HCT116 (cell line): Measurements from ENCODE around the gene OSBPL5. TPM values are rescaled to one million over a fixed set of nuclear protein-coding genes. Genes with fewer than 3 reads are reported as not detected.

Experiments
- ATAC-seq: fragments of 200-7000 bp; cut with Tn5 transposase; 2 replicates; pipeline ENCODE4 v1.9.1; 2020; ENCODE audit warnings: mild to moderate bottlenecking, moderate library complexity
- BruUV-seq: library from RNA; stranded (reverse); fragments of 400-500 nt; replicated peaks from 2 replicates; lab custom pipeline; 2021; lab: Mats Ljungman, UMichigan
- CTCF ChIA-PET: fragments of 300-600 bp; sonication (Branson Sonifier 250); formaldehyde crosslinking; loops from one replicate; lab custom pipeline; 2021; ENCODE audit warnings: antibody characterized with exemption; lab: Charles Lee
- POLR2A ChIA-PET: fragments of 300-600, 350-600 bp; sonication (Branson Sonifier 250); formaldehyde crosslinking; loops from one replicate; lab custom pipeline; 2021; ENCODE audit warnings: antibody characterized with exemption; lab: Charles Lee
- RAD21 ChIA-PET, 2 experiments: fragments of 300-600 bp; sonication (Branson Sonifier 250); formaldehyde crosslinking; loops; one replicate each; lab custom pipeline; 2023; ENCODE audit warnings: low total read pairs in 2 of 2; ENCODE audit not compliant: uncharacterized antibody in 2 of 2, unreplicated experiment in 2 of 2, low non-redundant PET in 1 of 2; lab: Charles Lee
- DNase-seq: peaks from one replicate; pipeline ENCODE4 v3.0.0-alpha.2; 2010; ENCODE audit warnings: low read depth, low spot score
- H2AFZ ChIP-seq: fragments of 200-600 bp; shearing (Covaris generic), sonication (generic); 2 replicates; pipeline ENCODE4 v1.6.1; 2017; ENCODE audit warnings: low read depth, mixed run types, mixed read lengths, antibody characterized with exemption, low read length; ENCODE audit not compliant: poor library complexity, severe bottlenecking
- H3K27ac ChIP-seq: 2 replicates; pipeline ENCODE4 v1.5.1; 2012; ENCODE audit warnings: low read depth, low read length
- H3K27me3 ChIP-seq: fragments of 200-600 bp; sonication (generic); 2 replicates; pipeline ENCODE4 v1.6.1; 2016; ENCODE audit warnings: mixed run types, low read length, mixed read lengths; ENCODE audit not compliant: insufficient read depth
- H3K36me3 ChIP-seq, 2 experiments: fragments of 200-500 bp in 1 of 2; fragments of 200-600 bp in 1 of 2; sonication (Bioruptor generic) in 1 of 2; sonication (generic) in 1 of 2; 2 replicates each; pipeline versions ENCODE4 v1.5.1 to v1.6.1; 2014 to 2016; ENCODE audit warnings: low read length in 2 of 2, inconsistent platforms in 1 of 2, mixed read lengths in 1 of 2, mixed run types in 1 of 2; ENCODE audit not compliant: insufficient read depth in 2 of 2, control insufficient read depth in 1 of 2
- H3K4me1 ChIP-seq, 2 experiments: fragments of 200-600 bp in 1 of 2; sonication (generic) in 1 of 2; 2 replicates each; pipeline versions ENCODE4 v1.5.1 to v1.6.1; 2012 to 2017; ENCODE audit warnings: low read length in 2 of 2, inconsistent platforms in 1 of 2, mild to moderate bottlenecking in 1 of 2, mixed read lengths in 1 of 2, mixed run types in 1 of 2, moderate library complexity in 1 of 2; ENCODE audit not compliant: insufficient read depth in 2 of 2, control insufficient read depth in 1 of 2
- H3K4me2 ChIP-seq: fragments of 200-600 bp; sonication (generic); 2 replicates; pipeline ENCODE4 v1.6.1; 2017; ENCODE audit warnings: mixed run types, low read length, mixed read lengths
- H3K4me3 ChIP-seq, 2 experiments: fragments of 200-600 bp in 1 of 2; sonication (generic) in 1 of 2; replicated peaks in 1 of 2; 2 replicates each; pipeline ENCODE4 v1.5.1; 2011 to 2016; ENCODE audit warnings: low read length in 2 of 2, control low read depth in 1 of 2, low read depth in 1 of 2, mild to moderate bottlenecking in 1 of 2, mixed read lengths in 1 of 2, mixed run types in 1 of 2
- H3K79me2 ChIP-seq: fragments of 200-600 bp; sonication (generic); 2 replicates; pipeline ENCODE4 v1.6.1; 2017; ENCODE audit warnings: mild to moderate bottlenecking, mixed run types, low read length, moderate library complexity, mixed read lengths; ENCODE audit not compliant: insufficient read depth
- H3K9ac ChIP-seq: fragments of 200-600 bp; sonication (generic); 2 replicates; pipeline ENCODE4 v1.6.1; 2016; ENCODE audit warnings: low read length, mixed read lengths
- H3K9me2 ChIP-seq: fragments of 200-600 bp; sonication (generic), shearing (Covaris generic); 2 replicates; pipeline ENCODE4 v1.6.1; 2017; ENCODE audit warnings: mixed run types, mild to moderate bottlenecking, moderate library complexity; ENCODE audit not compliant: insufficient read depth
- H3K9me3 ChIP-seq, 2 experiments: fragments of 200-500 bp in 1 of 2; fragments of 200-600 bp in 1 of 2; sonication (Bioruptor generic) in 1 of 2; sonication (generic) in 1 of 2; 2 replicates each; pipeline ENCODE4 v1.6.1; 2014 to 2017; ENCODE audit warnings: low read length in 2 of 2, mixed read lengths in 2 of 2, inconsistent platforms in 1 of 2, low read depth in 1 of 2, mild to moderate bottlenecking in 1 of 2, mixed run types in 1 of 2, moderate library complexity in 1 of 2; ENCODE audit not compliant: control insufficient read depth in 1 of 2, insufficient read depth in 1 of 2
- H4K20me1 ChIP-seq: fragments of 200-600 bp; sonication (generic), shearing (Covaris generic); 2 replicates; pipeline ENCODE4 v1.6.1; 2017; ENCODE audit warnings: mixed run types, mild to moderate bottlenecking, moderate library complexity; ENCODE audit not compliant: insufficient read depth
- ATF3 ChIP-seq: IDR thresholded peaks from 2 replicates; pipeline ENCODE4 v1.6.1; 2012
- CBX3 ChIP-seq: IDR thresholded peaks from 2 replicates; pipeline ENCODE4 v1.6.1; 2012; ENCODE audit warnings: low read depth
- CEBPB ChIP-seq: IDR thresholded peaks from 2 replicates; pipeline ENCODE4 v1.6.1; 2012; ENCODE audit warnings: low read depth
- EGR1 ChIP-seq: IDR thresholded peaks from 2 replicates; pipeline ENCODE4 v1.6.1; 2012; ENCODE audit warnings: low read depth
- JUND ChIP-seq: IDR thresholded peaks from 2 replicates; pipeline ENCODE4 v1.6.1; 2012
- MAX ChIP-seq: IDR thresholded peaks from 2 replicates; pipeline ENCODE4 v1.6.1; 2012
- POLR2A ChIP-seq: IDR thresholded peaks from 2 replicates; pipeline ENCODE4 v1.7.0; 2011; ENCODE audit warnings: borderline replicate concordance; ENCODE audit not compliant: insufficient read depth, insufficient read length; ENCODE audit errors: extremely low read depth
- POLR2AphosphoS5 ChIP-seq: IDR thresholded peaks from 2 replicates; pipeline ENCODE4 v1.6.1; 2011; ENCODE audit warnings: mild to moderate bottlenecking, low read depth, low read length, moderate library complexity
- SIN3A ChIP-seq: IDR thresholded peaks from 2 replicates; pipeline ENCODE4 v1.6.1; 2012; ENCODE audit warnings: low read depth
- SP1 ChIP-seq: IDR thresholded peaks from 2 replicates; pipeline ENCODE4 v1.6.1; 2012; ENCODE audit warnings: low read depth
- TCF7L2 ChIP-seq: IDR thresholded peaks from 2 replicates; pipeline ENCODE4 v1.7.0; 2011; ENCODE audit warnings: borderline replicate concordance, inconsistent platforms; ENCODE audit not compliant: insufficient read depth, insufficient read length; ENCODE audit errors: extremely low read depth
- ZFX ChIP-seq: fragments of 450-650 bp; IDR thresholded peaks from 2 replicates; pipeline ENCODE4 v1.6.1; 2017
- ZNF274 ChIP-seq: fragments of 200-500 bp; sonication (Bioruptor generic); IDR thresholded peaks from 2 replicates; pipeline ENCODE4 v1.6.1; 2014; ENCODE audit warnings: mild to moderate bottlenecking, low read depth, low read length, inconsistent platforms
- intact Hi-C: fragments of 100-400 bp; cut with micrococcal nuclease; formaldehyde crosslinking; loops from 2 replicates; pipeline ENCODE4 v1.10.0; 2022
- total RNA-seq: library from RNA; stranded (reverse); gene quantifications from one replicate; pipeline ENCODE4 v1.2.1, GENCODE V29; 2021; ENCODE audit not compliant: unreplicated experiment
- TF ChIP-seq, protein P1 (sequence below), 3 experiments: fragments of 200-600 bp in 1 of 3; sonication (generic) in 1 of 3; IDR thresholded peaks in 2 of 3; conservative IDR thresholded peaks in 1 of 3; 2 replicates each; pipeline ENCODE4 v1.5.1; 2012 to 2017; ENCODE audit warnings: low read depth in 2 of 3, low read length in 2 of 3, antibody characterized with exemption in 1 of 3, borderline replicate concordance in 1 of 3, control low read depth in 1 of 3, mild to moderate bottlenecking in 1 of 3, mixed read lengths in 1 of 3, mixed run types in 1 of 3, moderate library complexity in 1 of 3; ENCODE audit not compliant: insufficient read depth in 1 of 3

The OSBPL5 gene
- total RNA-seq, 1 experiment from 2014 or later: 44.2 TPM

DNA sequence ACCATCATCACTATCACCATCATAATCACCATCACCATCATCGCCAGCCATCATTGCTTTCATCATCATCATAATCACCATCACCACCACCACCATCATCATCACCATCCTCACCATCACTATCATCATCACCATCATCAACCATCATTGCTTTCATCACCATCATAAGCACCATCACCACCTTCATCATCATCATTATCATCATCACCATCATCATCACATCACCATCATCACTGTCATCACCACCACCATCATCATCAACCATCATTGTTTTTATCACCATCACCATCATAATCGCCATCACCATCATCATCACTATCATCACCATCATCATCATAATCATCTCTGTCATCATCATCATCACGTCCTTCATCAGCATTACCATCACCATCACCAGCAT is 9.3 kb upstream of the OSBPL5 start:
- Histone ChIP-seq H3K4me1 (peaks cover 8 to 10% of the 10 kb centered on the region in 2 experiments; a peak in 3 of 4 replicates), H3K79me2 (no peaks in the 10 kb centered on the region), H3K36me3 (no peaks in the 10 kb centered on the region), H3K4me3 (no peak overlapping the region), H2AFZ (no peak overlapping the region), H3K9ac (no peak overlapping the region), H3K27ac (no peak overlapping the region), H3K9me2 (no peaks in the 10 kb centered on the region), H4K20me1 (no peaks in the 10 kb centered on the region), H3K9me3 (peaks cover 0 to 9% of the 10 kb centered on the region in 2 experiments; a peak in 1 of 4 replicates), H3K27me3 (no peaks in the 10 kb centered on the region), H3K4me2 (no peak overlapping the region)
- ATAC-seq (no peak), DNase-seq (no peak)
- ChIA-PET POLR2A (no interaction called here), CTCF (no interaction called here), RAD21 (no interaction called here)
- TF ChIP-seq JUND (no peak), ATF3 (no peak), SP1 (no peak), SIN3A (no peak), ZFX (no peak), EGR1 (no peak), POLR2A (no peak), TCF7L2 (no peak), CEBPB (no peak), MAX (no peak), CBX3 (no peak), POLR2AphosphoS5 (no peak), ZNF274 (no peak)
- TF ChIP-seq, protein P1, sequence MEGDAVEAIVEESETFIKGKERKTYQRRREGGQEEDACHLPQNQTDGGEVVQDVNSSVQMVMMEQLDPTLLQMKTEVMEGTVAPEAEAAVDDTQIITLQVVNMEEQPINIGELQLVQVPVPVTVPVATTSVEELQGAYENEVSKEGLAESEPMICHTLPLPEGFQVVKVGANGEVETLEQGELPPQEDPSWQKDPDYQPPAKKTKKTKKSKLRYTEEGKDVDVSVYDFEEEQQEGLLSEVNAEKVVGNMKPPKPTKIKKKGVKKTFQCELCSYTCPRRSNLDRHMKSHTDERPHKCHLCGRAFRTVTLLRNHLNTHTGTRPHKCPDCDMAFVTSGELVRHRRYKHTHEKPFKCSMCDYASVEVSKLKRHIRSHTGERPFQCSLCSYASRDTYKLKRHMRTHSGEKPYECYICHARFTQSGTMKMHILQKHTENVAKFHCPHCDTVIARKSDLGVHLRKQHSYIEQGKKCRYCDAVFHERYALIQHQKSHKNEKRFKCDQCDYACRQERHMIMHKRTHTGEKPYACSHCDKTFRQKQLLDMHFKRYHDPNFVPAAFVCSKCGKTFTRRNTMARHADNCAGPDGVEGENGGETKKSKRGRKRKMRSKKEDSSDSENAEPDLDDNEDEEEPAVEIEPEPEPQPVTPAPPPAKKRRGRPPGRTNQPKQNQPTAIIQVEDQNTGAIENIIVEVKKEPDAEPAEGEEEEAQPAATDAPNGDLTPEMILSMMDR (IDR thresholded peaks at IDR 0.05 in 2 of 3, conservative IDR thresholded peaks at IDR 0.05 in 1 of 3; ENCODE audit: borderline replicate concordance in 1 of 3, insufficient read depth in 1 of 3, low read depth in 2 of 3, low read length in 2 of 3): no peak
- intact Hi-C loops: no loop called here
- no TSS peak for BruUV-seq
